Cardiac atrium fibroblast (primary cell): ENCODE data around the gene LCT. TPM values are rescaled to one million over a fixed set of nuclear protein-coding genes. Genes with fewer than 3 reads are reported as not detected.

ENCODE experiments used
- total RNA-seq: library from RNA; depleted of rRNA; stranded (reverse); fragments of >200 nt; gene quantifications from 2 replicates; pipeline ENCODE4 v1.2.3, GENCODE V29; 2015

Gene LCT
- total RNA-seq = not detected in 2 replicates

DNA sequence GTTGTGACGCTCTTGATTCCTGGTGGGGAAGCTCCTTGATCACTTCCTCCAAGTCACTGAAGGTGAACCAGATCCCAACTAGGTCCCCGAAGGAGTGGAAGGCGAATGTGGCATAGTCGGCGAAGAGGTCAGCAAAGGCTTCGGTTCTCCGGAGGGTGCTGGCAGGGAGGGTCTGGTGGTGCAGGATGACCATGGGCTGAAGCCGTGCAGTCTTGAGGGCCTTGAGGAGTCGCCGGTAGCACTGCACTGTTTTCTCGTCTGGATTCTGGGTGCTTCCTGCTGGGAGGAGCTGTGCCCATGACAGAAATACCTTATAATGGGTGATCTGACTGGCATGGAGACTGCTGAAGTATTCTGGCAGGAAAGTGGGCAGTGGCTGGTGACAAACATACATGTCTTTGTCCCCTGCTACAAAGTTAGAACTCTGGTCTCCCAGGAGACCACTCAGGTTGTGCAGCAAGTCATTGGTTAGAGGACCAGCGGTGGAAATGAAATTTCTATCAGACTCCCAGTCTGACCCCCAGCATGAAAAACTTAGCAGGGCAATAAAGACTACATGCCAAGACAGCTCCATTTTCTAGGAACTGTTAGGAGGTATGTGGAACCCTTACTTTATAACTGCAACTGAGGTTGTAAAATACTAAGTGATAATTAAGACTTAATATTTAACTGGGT lies at the start of gene LCT:
Gene LCT, minus strand, starts transcription at position 589 of the 675 bp plus-strand sequence. Its CDS starts 15 bp downstream, at position 574.

DNA sequence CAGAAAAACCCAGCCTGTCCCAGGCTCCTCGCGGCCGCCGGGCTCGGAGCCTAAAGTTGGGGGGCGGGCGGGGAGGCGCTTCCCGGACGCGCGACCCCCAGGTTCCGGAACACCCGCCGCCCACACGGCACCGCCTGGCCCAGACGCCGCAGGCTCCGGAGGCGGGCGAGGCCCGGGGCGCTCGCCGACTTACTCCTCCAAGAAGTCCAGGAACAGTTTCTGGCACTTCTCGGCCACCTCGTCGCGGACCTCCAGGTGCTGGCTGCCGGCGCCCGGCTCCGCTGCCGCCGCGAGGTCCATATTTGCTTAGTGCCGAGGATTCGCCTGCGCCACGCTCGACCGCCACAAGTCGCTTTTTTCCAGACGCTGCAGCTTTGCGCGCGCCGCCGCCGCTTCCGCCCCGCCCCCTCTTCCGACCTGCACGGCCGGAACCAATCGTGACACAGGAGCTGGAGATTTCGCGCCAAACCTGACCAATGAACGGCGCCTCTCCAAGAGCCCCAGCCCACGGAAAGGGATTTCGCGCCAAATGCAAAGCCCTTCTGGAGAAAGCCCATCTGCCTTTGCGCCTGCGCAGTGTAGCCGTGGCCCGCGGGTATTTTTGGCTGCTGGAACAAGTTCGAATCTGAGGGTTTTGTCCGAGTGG lies 39.2 kb upstream of the LCT start, which contains the start of gene MCM6:
Gene MCM6, minus strand, starts transcription at position 378 of the 646 bp plus-strand sequence. Its CDS starts 78 bp downstream, at position 300.

GRCh38 chr2:135741395-135742324 lies 95.3 kb downstream of the LCT start, which contains the start of gene UBXN4:
UBXN4 (plus strand) TSS chr2:135741855; CDS start chr2:135741930, 75 bp downstream.

Other genes with a start within 250 kb of the LCT start
- gene UBXN4, start 95.3 kb downstream of the LCT start, total RNA-seq = 40.0 and 40.6 TPM in 2 replicates
- gene MCM6, start 39.3 kb upstream of the LCT start, total RNA-seq = 9.9 and 15.1 TPM in 2 replicates
- 80.5 and 83.6 TPM in 2 replicates for gene DARS1, start 148.4 kb upstream of the LCT start, total RNA-seq